Measurements from ENCODE around the gene HOXA1. TPM values are rescaled to one million over a fixed set of nuclear protein-coding genes. Genes with fewer than 3 reads are reported as not detected.

The HOXA1 gene
- total and polyA plus RNA-seq, 2 of the 4 experiments (the other 2 are of a cell fraction): 0.54 to 1.8 TPM

DNA sequence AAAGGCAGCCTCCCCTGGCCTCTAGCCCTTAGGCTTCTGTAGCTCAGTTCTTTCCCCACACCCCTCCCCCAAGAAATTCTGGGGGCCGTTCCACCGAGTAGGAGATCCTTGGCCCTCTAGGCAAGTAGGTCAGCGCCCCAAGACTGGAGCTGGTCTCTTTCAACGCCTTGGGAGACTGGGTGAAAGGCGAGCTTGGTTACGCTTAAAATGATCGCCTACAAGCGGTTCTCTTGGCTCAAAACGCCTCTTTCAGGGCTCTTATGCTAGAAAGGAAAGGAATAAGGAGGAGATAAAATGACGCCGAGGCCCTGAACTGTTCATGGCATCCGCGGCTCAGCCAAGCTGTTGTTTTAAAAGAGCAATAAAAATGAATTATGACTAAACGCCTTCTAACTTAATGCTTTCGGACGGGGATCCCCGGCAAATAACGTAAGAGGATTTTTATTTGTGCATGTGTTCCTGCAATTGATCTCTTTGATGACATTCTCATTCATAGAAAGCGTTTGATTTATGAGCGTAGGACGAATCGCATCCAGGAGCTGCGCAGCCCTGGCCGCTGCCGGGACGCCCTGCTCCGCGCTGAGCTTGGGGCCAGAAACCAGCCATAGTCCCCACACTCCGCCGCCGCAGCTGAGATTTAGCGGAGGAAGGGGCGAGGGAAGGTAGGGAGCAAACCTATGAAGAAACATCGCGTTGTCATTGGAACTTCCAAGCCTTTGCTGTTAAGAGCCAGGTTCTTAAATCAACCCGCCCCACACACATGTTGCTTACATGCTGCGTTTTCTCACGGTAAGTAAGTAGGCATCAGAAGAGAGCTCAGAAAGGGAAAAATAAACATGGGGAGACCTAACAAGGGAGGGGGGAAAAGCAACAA lies 3.0 kb upstream of the HOXA1 start:
- Histone ChIP-seq H2AFZ (replicated peaks; ENCODE audit: low read length, poor library complexity) (peak overlapping the region; percentile 65), H3K4ac (ENCODE audit: low read depth, low read length) (peak overlapping the region; percentile 79), H3K9ac (ENCODE audit: low read depth, low read length) (peak overlapping the region; percentile 99), H3K14ac (replicated peaks; ENCODE audit: low read depth, low read length) (peak overlapping the region; percentile 90), H3K36me3 (ENCODE audit: control insufficient read depth, insufficient read depth, low read length) (peaks cover 10% of the 10 kb centered on the region), H2BK15ac (ENCODE audit: low read depth, low read length) (peak overlapping the region; percentile 26; the same call in 2 of the 3 replicates), H4K91ac (ENCODE audit: insufficient read depth, low read depth, low read length) (peak overlapping the region; percentile 88), H3K27me3 (ENCODE audit: control insufficient read depth, insufficient read depth, low read length) (no peaks in the 10 kb centered on the region), H3K9me3 (ENCODE audit: control insufficient read depth, insufficient read depth, low read length) (no peaks in the 10 kb centered on the region), H4K5ac (ENCODE audit: low read depth, low read length) (peak overlapping the region; percentile 89), H2AK5ac (ENCODE audit: low read depth, low read length) (peak overlapping the region; percentile 72), H4K20me1 (ENCODE audit: insufficient read depth, low read length) (peaks cover 13% of the 10 kb centered on the region), H2BK120ac (ENCODE audit: low read depth, low read length) (peak overlapping the region; percentile 68), H3K4me1 (ENCODE audit: control insufficient read depth, insufficient read depth, low read length) (peaks cover 15% of the 10 kb centered on the region), H3K4me2 (ENCODE audit: low read depth, low read length) (peak overlapping the region; percentile 80), H4K8ac (ENCODE audit: low read depth in 2 of 2, low read length in 2 of 2) (peak overlapping the region; percentile 65; a peak in 3 of 4 replicates), H3K9me1 (ENCODE audit: insufficient read depth, low read length) (no peaks in the 10 kb centered on the region), H3K18ac (ENCODE audit: low read depth, low read length) (peak overlapping the region; percentile 76), H2AK9ac (replicated peaks; ENCODE audit: low read depth, low read length, poor library complexity) (peak overlapping the region; percentile 59), H3K27ac (ENCODE audit: insufficient read depth, low read length) (peak overlapping the region; percentile 98), H3K4me3 (ENCODE audit: insufficient read depth, low read depth, low read length) (peak overlapping the region; percentile 92), H3K79me1 (ENCODE audit: low read depth in 1 of 2, low read length in 2 of 2) (peaks cover 10 to 26% of the 10 kb centered on the region in 2 experiments; a peak in 3 of 4 replicates), H2BK20ac (ENCODE audit: low read depth, low read length) (0 out of 2 replicates have a peak overlapping the region, but pooled peaks have one; percentile 38), H3K56ac (ENCODE audit: extremely low read depth, insufficient read depth, low read length) (peak overlapping the region; percentile 55; the same call in 1 of the 2 replicates), H2BK5ac (ENCODE audit: low read depth, low read length, poor library complexity, severe bottlenecking) (peak overlapping the region; percentile 91), H3K23ac (ENCODE audit: low read depth, low read length) (peak overlapping the region; percentile 94)
- DNase-seq (peak; percentile 80), ATAC-seq (ENCODE audit: low read depth) (no peak)
- in situ Hi-C loops (cut with MboI; ENCODE audit: low sequenced_read_pairs): no loop called here
- BruUV-seq (replicated peaks): TSS peak; percentile 34
- dilution Hi-C loops (cut with HindIII; ENCODE audit: low sequenced_read_pairs, unreplicated experiment): no loop called here
- WGBS, 2 experiments (ENCODE audit: extremely low coverage in 2 of 2, insufficient read length in 1 of 2): 3% methylated on average over 8 of the region's 38 CpGs; no CpG with 5 or more reads in 1 of the 2 experiments
- intact Hi-C loops (cut with micrococcal nuclease): loop anchor here (1.0 to 2.0 kb wide), 2 partner anchors 24 to 246 kb away; no protein-coding TSS in a partner anchor
- ChIA-PET CTCF (interaction anchor here (0.5 to 1.6 kb wide), 9 partner anchors 12 to 412 kb away, joined by 3 to 4 read pairs (median 3); partner anchors contain the start of gene HOXA4), POLR2A (ENCODE audit: unreplicated experiment) (interaction anchor here (1.0 to 1.9 kb wide), 4 partner anchors 9 to 17 kb away, joined by 3 to 14 read pairs (median 4); no protein-coding TSS in a partner anchor)
- TF ChIP-seq SMC3 (IDR thresholded peaks at IDR 0.05; ENCODE audit: low read depth, low read length): peak; percentile 1; the same call in 1 of the 2 replicates
- no peak for TF ChIP-seq RCOR1 (IDR thresholded peaks at IDR 0.05; ENCODE audit: insufficient replicate concordance, low read length)
- TF ChIP-seq CHD1 (IDR thresholded peaks at IDR 0.05; ENCODE audit: low read depth, low read length): peak; percentile 91; the same call in 1 of the 2 replicates

Data from IMR-90 (cell line).